Measurements from ENCODE around the gene AMT.

DNA sequence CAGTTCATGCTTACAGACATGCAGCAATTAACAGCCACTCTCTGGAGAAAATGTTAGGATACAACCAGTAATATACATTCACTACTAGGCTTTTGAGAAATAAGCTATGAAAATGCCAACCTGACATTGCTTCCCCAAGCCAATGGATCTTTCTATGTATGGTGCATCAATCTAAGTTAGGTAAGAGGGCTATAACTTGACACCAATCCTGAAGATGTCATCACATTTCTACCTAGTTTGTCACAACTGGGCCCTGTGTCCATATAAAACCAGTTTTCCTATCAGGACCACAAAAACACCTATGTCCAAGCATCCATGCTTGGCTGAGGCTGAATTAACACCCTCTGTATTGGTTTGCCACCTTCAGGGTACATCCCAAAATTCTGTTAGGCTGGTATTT, 50.3 kb downstream of the AMT start:
- TF ChIP-seq EZH2 (IDR thresholded peaks at IDR 0.05; ENCODE audit: low read length, missing control alignments) (no peak), CTCF (conservative IDR thresholded peaks at IDR 0.05 in 1 of 2, IDR thresholded peaks at IDR 0.05 in 1 of 2; ENCODE audit: low read depth in 1 of 2, low read length in 2 of 2) (no peak)

All from fibroblast of lung (primary cell).